Prostate gland (tissue), 2 donors: ENCODE results near the gene LINC00237.

Source experiments
- CTCF ChIP-seq, 4 experiments: fragments of 200-600 bp in 2 of 4; fragments of 450-650 bp in 2 of 4; sonication (generic) in 2 of 4; IDR thresholded peaks; 1 replicate in 3 of 4; 2 replicates in 1 of 4; pipeline ENCODE4 v1.5.1; 2016 to 2019; ENCODE audit warnings: antibody characterized with exemption in 4 of 4, mild to moderate bottlenecking in 2 of 4, moderate library complexity in 2 of 4
- POLR2A ChIP-seq: fragments of 450-650 bp; IDR thresholded peaks from one replicate; pipeline ENCODE4 v1.6.1; 2016; ENCODE audit warnings: antibody characterized with exemption, mild to moderate bottlenecking

- no peak for TF ChIP-seq POLR2A
- TF ChIP-seq CTCF (IDR thresholded peaks at IDR 0.05) = no peak
These were observed 37.2 kb upstream of the LINC00237 start for GRCh38 chr20:21143194-21143890.
